ENCODE results near the gene IL1RAPL1.

IL1RAPL1 gene

DNA sequence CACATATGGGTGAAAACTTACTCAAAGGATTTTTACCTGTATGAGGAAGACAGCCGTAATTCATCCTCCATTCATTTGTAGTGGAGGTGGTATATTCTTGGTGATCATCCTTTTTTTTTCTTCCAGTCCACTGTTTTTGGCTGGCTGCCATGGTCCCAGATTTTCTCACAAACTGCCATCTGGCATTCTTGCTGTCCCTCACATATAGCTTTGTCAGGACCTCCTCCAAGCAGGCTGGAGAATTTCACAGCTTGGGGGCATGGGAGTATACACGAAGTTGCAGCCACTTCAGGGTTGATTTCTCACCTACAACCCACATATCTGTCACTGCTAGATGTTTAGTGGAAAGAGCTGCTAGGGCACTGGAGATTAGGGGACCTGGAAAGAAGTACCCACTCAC lies 401.0 kb downstream of the IL1RAPL1 start:
- Histone ChIP-seq H3K4me1 (ENCODE audit: control insufficient read depth, insufficient read depth, low read length) (no peaks in the 10 kb centered on the region), H3K36me3 (ENCODE audit: control insufficient read depth, insufficient read depth, low read length) (no peaks in the 10 kb centered on the region), H3K4me3 (ENCODE audit: low read depth, low read length) (no peak overlapping the region), H3K27me3 (ENCODE audit: control insufficient read depth, insufficient read depth, low read length) (no peaks in the 10 kb centered on the region), H3K9me3 (ENCODE audit: control insufficient read depth, insufficient read depth, low read length) (no peaks in the 10 kb centered on the region), H3K9ac (ENCODE audit: low read depth, low read length) (no peak overlapping the region)

DNA sequence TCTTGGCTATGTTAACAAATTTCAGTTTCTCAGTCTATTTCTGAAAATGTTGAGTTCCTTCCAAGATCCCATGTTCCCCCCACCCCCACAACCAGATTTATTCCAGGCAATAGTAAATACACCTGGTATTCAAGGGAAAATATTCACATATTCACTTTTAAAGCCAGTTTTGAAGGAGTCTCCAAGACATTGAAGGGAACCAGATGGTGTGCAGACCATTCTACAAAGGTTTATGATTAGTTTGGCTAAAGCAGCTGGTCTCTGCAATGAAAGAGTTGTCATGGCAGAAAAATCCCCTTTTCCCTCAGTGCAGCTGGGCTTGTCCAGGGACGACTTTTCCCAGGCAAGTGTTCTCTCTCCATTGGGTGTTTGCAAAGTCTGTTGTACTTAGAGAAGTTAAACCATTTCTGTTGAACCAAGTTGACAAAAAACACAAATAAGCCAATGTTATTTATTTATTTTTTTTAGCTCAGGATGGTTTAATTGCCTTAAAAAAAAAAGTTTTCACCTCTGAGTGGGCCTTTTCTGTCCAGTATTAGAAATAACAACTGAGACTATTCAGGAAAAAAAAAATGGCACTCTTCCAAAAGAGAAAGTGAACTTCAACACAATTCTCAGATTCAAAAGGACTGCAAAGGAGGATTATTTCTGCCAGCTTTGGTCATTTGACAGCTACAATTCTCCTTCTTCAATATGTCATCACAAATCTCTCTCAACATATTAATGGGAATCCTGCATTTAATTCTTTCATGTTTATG lies 410.6 kb downstream of the IL1RAPL1 start:
- Histone ChIP-seq H3K4me3 (ENCODE audit: low read depth, low read length) (no peak overlapping the region), H3K9ac (ENCODE audit: low read depth, low read length) (no peak overlapping the region), H3K4me1 (ENCODE audit: control insufficient read depth, insufficient read depth, low read length) (no peaks in the 10 kb centered on the region), H3K9me3 (ENCODE audit: control insufficient read depth, insufficient read depth, low read length) (no peaks in the 10 kb centered on the region), H3K36me3 (ENCODE audit: control insufficient read depth, insufficient read depth, low read length) (no peaks in the 10 kb centered on the region), H3K27me3 (ENCODE audit: control insufficient read depth, insufficient read depth, low read length) (no peaks in the 10 kb centered on the region)

DNA sequence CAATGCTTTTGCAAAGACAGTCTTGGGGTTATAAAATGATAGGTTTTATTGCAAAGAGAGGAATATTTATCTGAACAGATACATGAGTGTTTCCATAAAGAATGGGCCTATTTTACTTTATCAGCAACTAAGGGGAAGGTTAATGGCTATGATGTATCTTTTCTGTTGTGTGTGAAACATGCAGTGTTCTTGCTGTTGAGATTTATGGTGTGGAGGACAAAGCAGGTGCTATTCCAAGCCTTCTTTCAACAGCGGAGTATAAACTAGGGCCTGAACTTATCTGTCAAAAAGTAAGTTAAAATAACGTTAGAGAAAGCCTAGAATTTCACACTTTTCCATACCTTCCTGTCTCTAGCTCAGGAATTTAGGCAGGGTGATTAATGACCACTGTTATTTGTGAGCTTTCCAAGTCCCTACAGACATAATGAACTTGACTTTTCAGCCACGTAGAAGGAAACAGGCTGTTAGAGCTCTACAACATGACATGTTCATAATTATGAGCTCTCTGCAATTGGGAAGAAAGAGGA lies 411.4 kb downstream of the IL1RAPL1 start:
- Histone ChIP-seq H3K27me3 (ENCODE audit: control insufficient read depth, insufficient read depth, low read length) (no peaks in the 10 kb centered on the region), H3K9ac (ENCODE audit: low read depth, low read length) (no peak overlapping the region), H3K9me3 (ENCODE audit: control insufficient read depth, insufficient read depth, low read length) (no peaks in the 10 kb centered on the region), H3K36me3 (ENCODE audit: control insufficient read depth, insufficient read depth, low read length) (no peaks in the 10 kb centered on the region), H3K4me1 (ENCODE audit: control insufficient read depth, insufficient read depth, low read length) (no peaks in the 10 kb centered on the region), H3K4me3 (ENCODE audit: low read depth, low read length) (no peak overlapping the region)

DNA sequence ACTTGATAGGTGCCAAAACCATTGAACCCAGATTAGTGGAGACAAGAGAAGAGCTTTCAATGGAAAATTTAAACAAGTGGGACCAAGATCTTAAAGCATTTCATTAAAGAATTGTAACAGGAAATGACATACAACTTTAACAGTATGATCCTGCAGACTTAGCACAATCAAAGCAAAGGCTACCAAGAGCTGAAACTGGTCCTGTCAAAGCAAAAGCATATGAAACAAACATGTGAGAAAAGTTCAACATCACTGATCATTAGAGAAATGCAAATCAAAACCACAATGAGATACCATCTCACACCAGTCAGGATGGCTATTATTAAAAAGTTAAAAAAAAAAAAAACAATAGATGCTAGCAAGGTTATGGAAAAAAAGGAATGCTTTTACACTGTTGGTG lies 425.6 kb downstream of the IL1RAPL1 start:
- Histone ChIP-seq H3K27me3 (ENCODE audit: control insufficient read depth, insufficient read depth, low read length) (no peaks in the 10 kb centered on the region), H3K4me3 (ENCODE audit: low read depth, low read length) (no peak overlapping the region), H3K9me3 (ENCODE audit: control insufficient read depth, insufficient read depth, low read length) (no peaks in the 10 kb centered on the region), H3K9ac (ENCODE audit: low read depth, low read length) (no peak overlapping the region), H3K36me3 (ENCODE audit: control insufficient read depth, insufficient read depth, low read length) (no peaks in the 10 kb centered on the region), H3K4me1 (ENCODE audit: control insufficient read depth, insufficient read depth, low read length) (no peaks in the 10 kb centered on the region)

DNA sequence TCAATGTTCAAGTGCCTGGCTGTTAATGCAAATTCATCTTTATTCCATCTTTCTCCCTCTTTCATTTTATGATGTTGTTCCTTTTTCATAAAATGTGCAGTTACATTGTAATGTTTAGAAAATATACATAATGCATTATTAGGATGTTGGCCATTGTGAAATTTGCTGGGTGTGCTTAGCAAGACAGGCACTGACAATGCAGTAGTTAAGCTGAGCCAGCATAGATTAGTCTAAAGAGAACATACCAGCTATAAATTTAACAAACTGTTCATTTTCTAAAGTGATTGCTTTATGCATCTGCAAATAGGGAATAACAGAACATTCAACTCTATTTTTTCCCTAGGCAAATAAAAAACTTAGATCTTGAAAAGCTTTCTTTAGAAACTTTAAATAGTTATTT lies 436.0 kb downstream of the IL1RAPL1 start:
- H3K4me1 ChIP-seq (ENCODE audit: control insufficient read depth, insufficient read depth, low read length), result no peaks in the 10 kb centered on the region
- no peaks in the 10 kb centered on the region for H3K9me3 ChIP-seq (ENCODE audit: control insufficient read depth, insufficient read depth, low read length)
- H3K36me3 ChIP-seq (ENCODE audit: control insufficient read depth, insufficient read depth, low read length), result no peaks in the 10 kb centered on the region
- no peak overlapping the region for H3K4me3 ChIP-seq (ENCODE audit: low read depth, low read length)
- H3K9ac ChIP-seq (ENCODE audit: low read depth, low read length), result no peak overlapping the region
- no peaks in the 10 kb centered on the region for H3K27me3 ChIP-seq (ENCODE audit: control insufficient read depth, insufficient read depth, low read length)

DNA sequence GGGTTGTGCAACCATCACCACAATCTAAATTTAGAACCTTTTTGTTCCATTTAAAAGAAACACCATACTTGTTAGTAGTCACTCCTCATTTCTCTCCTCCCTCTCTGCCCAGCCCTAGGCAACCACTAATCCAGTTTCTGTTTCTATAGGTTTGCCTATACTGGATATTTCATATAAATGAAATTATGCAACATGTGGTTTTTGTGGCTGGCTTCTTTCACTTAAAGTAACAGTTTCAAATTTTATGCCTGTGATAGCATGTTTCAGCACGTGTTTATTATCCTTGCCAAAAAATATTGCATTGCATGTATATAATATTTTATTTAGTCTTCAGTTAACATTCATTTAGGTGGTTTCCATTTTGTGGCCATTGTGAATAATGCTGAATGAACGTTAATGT lies 437.6 kb downstream of the IL1RAPL1 start:
- Histone ChIP-seq H3K4me3 (ENCODE audit: low read depth, low read length) (no peak overlapping the region), H3K9me3 (ENCODE audit: control insufficient read depth, insufficient read depth, low read length) (no peaks in the 10 kb centered on the region), H3K36me3 (ENCODE audit: control insufficient read depth, insufficient read depth, low read length) (no peaks in the 10 kb centered on the region), H3K9ac (ENCODE audit: low read depth, low read length) (no peak overlapping the region), H3K4me1 (ENCODE audit: control insufficient read depth, insufficient read depth, low read length) (no peaks in the 10 kb centered on the region), H3K27me3 (ENCODE audit: control insufficient read depth, insufficient read depth, low read length) (no peaks in the 10 kb centered on the region)

DNA sequence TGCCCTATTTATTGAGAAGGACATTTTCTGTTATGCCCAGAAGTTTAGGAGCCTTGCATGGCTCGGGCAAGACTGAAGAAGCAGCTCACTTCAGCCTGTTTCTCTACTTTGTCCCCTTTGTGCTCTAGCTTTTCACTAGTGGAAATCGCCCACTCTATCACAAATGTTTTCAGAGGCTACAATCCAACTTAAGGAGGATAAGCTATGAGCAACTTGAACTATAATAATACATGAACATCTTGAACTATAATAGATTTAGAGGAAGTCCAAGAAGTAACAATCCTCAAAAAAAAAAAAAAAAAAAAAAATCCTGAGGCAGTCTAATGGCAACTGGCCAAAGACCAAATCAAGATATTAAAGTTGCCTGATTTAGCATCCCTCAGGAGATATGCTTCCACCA lies 452.3 kb downstream of the IL1RAPL1 start:
- H3K27me3 ChIP-seq (ENCODE audit: control insufficient read depth, insufficient read depth, low read length), result no peaks in the 10 kb centered on the region
- no peak overlapping the region for H3K9ac ChIP-seq (ENCODE audit: low read depth, low read length)
- no peak overlapping the region for H3K4me3 ChIP-seq (ENCODE audit: low read depth, low read length)
- no peaks in the 10 kb centered on the region for H3K9me3 ChIP-seq (ENCODE audit: control insufficient read depth, insufficient read depth, low read length)
- no peaks in the 10 kb centered on the region for H3K36me3 ChIP-seq (ENCODE audit: control insufficient read depth, insufficient read depth, low read length)
- no peaks in the 10 kb centered on the region for H3K4me1 ChIP-seq (ENCODE audit: control insufficient read depth, insufficient read depth, low read length)

DNA sequence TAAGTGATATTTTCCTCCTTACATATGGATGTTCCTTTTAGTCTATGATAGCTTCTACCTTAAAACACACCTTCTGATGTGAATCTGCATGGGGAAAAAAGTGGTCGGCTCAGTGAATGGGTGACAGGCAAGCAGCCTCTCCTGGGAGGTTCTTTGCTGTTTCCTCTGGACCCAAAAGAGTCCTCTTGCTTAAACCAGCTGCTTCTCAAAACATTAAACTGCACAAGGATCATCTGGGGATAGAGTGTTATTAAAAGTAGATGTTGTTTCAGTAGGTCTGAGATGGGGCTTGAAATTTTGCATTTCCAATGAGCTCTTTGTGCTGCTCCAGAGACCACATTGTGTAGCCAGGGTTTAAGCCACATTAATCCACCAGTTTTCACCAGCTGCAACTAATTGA lies 452.9 kb downstream of the IL1RAPL1 start:
- no peaks in the 10 kb centered on the region for H3K4me1 ChIP-seq (ENCODE audit: control insufficient read depth, insufficient read depth, low read length)
- no peak overlapping the region for H3K4me3 ChIP-seq (ENCODE audit: low read depth, low read length)
- no peaks in the 10 kb centered on the region for H3K27me3 ChIP-seq (ENCODE audit: control insufficient read depth, insufficient read depth, low read length)
- no peak overlapping the region for H3K9ac ChIP-seq (ENCODE audit: low read depth, low read length)
- no peaks in the 10 kb centered on the region for H3K36me3 ChIP-seq (ENCODE audit: control insufficient read depth, insufficient read depth, low read length)
- H3K9me3 ChIP-seq (ENCODE audit: control insufficient read depth, insufficient read depth, low read length), result no peaks in the 10 kb centered on the region

DNA sequence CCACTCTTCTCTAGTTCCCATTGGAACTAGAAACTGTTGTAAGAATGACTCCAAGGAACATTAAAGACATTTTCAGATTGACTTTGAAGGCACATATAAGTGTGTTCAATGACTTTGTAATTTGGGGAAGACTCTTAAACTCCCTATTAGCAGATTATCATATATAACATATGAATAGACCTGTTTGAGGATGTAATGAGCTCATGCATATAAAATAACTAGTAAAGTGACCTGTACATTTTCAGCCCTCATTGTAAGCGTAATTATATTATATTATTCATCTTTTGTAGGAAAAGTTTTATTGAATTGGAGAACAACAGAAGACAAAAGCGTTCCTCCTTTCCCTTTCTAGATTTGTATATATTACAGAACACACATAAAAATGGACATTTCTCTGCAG lies 455.1 kb downstream of the IL1RAPL1 start:
- Histone ChIP-seq H3K4me1 (ENCODE audit: control insufficient read depth, insufficient read depth, low read length) (no peaks in the 10 kb centered on the region), H3K9me3 (ENCODE audit: control insufficient read depth, insufficient read depth, low read length) (no peaks in the 10 kb centered on the region), H3K27me3 (ENCODE audit: control insufficient read depth, insufficient read depth, low read length) (no peaks in the 10 kb centered on the region), H3K36me3 (ENCODE audit: control insufficient read depth, insufficient read depth, low read length) (no peaks in the 10 kb centered on the region), H3K4me3 (ENCODE audit: low read depth, low read length) (no peak overlapping the region), H3K9ac (ENCODE audit: low read depth, low read length) (no peak overlapping the region)

DNA sequence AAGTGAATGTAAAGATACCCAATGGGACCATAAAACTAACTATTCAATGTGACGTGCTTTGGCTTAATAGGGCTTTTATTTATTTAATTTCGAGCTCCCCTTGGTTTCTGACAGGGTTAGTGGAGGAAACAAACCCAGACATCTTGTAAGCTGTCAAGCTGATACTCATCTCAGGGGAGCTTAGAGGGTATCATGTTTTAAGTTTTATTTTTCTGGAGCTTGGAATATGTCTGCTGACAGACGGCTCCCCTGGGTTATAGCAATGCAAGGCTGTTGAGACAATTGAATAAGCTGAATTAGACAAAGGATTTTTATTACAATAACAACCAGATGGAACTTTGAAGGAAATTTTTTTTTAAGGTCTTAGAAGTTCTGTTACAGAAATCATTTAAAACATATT lies 456.5 kb downstream of the IL1RAPL1 start:
- Histone ChIP-seq H3K36me3 (ENCODE audit: control insufficient read depth, insufficient read depth, low read length) (no peaks in the 10 kb centered on the region), H3K27me3 (ENCODE audit: control insufficient read depth, insufficient read depth, low read length) (no peaks in the 10 kb centered on the region), H3K9me3 (ENCODE audit: control insufficient read depth, insufficient read depth, low read length) (no peaks in the 10 kb centered on the region), H3K9ac (ENCODE audit: low read depth, low read length) (no peak overlapping the region), H3K4me1 (ENCODE audit: control insufficient read depth, insufficient read depth, low read length) (no peaks in the 10 kb centered on the region), H3K4me3 (ENCODE audit: low read depth, low read length) (no peak overlapping the region)

DNA sequence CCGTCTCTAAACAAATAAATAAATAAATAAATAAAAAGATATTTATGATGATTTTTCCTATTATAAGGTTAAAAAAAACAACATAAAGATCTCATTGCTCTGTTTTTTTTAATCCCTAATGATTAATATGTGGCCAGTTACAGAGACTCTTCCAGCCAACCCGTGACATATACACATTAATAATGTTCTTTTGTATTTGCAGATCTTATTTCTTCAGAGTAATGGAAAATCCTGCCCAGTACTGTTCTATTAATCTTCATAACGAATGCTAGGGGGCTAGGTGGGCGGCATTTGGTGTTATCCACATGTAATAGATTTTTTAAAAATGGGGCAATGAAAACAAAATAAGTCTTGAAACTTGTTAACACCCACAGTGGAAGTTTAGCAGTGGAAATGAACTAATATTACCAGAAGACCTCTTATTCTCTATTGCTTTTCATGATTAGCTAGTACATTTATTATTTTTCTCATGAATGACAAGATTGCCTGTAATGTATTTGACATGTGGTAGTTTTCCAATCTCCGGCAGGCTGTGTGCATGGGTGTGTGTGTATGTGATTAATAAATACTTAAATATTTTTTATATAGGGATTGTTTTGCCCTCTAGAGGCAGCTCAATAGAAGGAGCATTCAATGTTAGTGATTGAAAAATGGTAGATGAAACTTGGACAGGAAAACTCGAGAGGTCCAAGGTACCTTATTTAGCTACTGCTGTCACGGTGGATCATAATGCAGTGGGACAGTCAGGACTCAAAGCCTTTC lies 457.4 kb downstream of the IL1RAPL1 start:
- Histone ChIP-seq H3K27me3 (ENCODE audit: control insufficient read depth, insufficient read depth, low read length) (no peaks in the 10 kb centered on the region), H3K4me3 (ENCODE audit: low read depth, low read length) (no peak overlapping the region), H3K9me3 (ENCODE audit: control insufficient read depth, insufficient read depth, low read length) (no peaks in the 10 kb centered on the region), H3K9ac (ENCODE audit: low read depth, low read length) (no peak overlapping the region), H3K4me1 (ENCODE audit: control insufficient read depth, insufficient read depth, low read length) (no peaks in the 10 kb centered on the region), H3K36me3 (ENCODE audit: control insufficient read depth, insufficient read depth, low read length) (no peaks in the 10 kb centered on the region)

DNA sequence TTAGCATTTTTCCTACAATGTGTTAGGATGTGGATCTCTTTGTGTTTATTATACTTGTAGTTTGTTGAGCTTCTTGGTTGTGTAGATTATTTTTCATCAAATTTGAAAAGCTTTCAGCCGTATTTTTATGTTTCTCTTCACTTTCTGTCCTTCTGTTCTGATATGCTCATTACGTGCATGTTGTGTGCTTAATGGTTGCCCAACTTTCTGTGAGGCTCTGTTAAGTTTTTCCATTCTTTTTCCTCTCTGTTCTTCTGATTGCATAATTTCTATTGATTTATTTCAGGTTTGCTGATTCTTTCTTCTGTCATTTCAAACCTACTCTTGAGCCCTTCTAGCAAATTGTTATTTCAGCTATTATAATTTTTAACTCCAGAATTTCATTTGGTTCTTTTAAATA lies 478.2 kb downstream of the IL1RAPL1 start:
- no peak overlapping the region for H3K9ac ChIP-seq (ENCODE audit: low read depth, low read length)
- no peak overlapping the region for H3K4me3 ChIP-seq (ENCODE audit: low read depth, low read length)
- peaks cover 17% of the 10 kb centered on the region for H3K4me1 ChIP-seq (ENCODE audit: control insufficient read depth, insufficient read depth, low read length)
- H3K27me3 ChIP-seq (ENCODE audit: control insufficient read depth, insufficient read depth, low read length), result no peaks in the 10 kb centered on the region
- no peaks in the 10 kb centered on the region for H3K36me3 ChIP-seq (ENCODE audit: control insufficient read depth, insufficient read depth, low read length)
- H3K9me3 ChIP-seq (ENCODE audit: control insufficient read depth, insufficient read depth, low read length), result no peaks in the 10 kb centered on the region
